C4-2B (cell line): ENCODE measurements around the gene OSTF1.

Experiments used
- ZFX ChIP-seq: fragments of 450-650 bp; IDR thresholded peaks from 2 replicates; pipeline ENCODE4 v1.6.1; 2017
- TF ChIP-seq, protein P1 (sequence below): fragments of 450-650 bp; conservative IDR thresholded peaks from 2 replicates; pipeline ENCODE4 v1.5.1; 2017; ENCODE audit warnings: mild to moderate bottlenecking

DNA sequence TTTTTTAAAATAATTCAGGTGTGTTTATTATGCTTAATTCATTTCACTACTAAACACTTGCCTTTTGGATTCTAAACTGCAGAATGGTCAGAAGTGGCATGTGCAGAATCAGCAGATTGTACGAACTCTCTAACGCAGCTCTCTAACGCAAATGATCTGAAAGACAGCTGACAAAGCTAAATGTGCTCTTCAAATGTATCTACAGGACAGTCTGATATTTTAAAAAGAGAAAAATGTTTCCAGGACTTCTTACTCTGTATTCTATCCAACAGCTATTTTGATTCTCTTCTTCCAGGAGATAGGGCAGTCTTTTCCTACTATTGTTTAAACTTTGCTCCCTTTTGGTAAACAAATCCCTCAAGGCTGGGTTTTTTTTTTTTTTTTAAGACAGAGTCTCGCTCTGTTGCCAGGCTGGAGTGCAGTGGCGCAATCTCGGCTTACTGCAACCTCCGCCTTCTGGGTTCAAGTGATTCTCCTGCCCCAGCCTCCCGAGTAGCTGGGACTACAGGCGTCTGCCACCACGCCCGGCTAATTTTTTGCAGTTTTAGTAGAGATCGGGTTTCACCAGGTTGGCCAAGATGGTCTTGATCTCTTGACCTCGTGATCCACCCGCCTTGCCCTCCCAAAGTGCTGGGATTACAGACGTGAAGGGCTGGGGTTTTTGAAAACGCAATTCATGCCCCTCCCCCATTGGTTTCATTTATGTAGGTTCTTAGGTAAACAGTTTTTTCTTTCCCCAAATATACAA is 1.6 kb upstream of the OSTF1 start:
- TF ChIP-seq, protein P1, sequence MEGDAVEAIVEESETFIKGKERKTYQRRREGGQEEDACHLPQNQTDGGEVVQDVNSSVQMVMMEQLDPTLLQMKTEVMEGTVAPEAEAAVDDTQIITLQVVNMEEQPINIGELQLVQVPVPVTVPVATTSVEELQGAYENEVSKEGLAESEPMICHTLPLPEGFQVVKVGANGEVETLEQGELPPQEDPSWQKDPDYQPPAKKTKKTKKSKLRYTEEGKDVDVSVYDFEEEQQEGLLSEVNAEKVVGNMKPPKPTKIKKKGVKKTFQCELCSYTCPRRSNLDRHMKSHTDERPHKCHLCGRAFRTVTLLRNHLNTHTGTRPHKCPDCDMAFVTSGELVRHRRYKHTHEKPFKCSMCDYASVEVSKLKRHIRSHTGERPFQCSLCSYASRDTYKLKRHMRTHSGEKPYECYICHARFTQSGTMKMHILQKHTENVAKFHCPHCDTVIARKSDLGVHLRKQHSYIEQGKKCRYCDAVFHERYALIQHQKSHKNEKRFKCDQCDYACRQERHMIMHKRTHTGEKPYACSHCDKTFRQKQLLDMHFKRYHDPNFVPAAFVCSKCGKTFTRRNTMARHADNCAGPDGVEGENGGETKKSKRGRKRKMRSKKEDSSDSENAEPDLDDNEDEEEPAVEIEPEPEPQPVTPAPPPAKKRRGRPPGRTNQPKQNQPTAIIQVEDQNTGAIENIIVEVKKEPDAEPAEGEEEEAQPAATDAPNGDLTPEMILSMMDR, result no peak
- no peak for TF ChIP-seq ZFX
